GM12892 (cell line): ENCODE results near the gene METTL25.

Experiments
- DNase-seq: peaks from one replicate; pipeline ENCODE4 v3.0.0; 2011; ENCODE audit not compliant: insufficient read length
- FAIRE-seq: peaks from 2 replicates; lab custom pipeline; 2011; peaks lifted over from hg19 to GRCh38; lab: Jason Lieb, UNC
- POLR2A ChIP-seq: IDR thresholded peaks from 2 replicates; pipeline ENCODE4 v1.6.1; 2011; ENCODE audit warnings: low read depth, low read length, control low read depth
- POLR2AphosphoS5 ChIP-seq: IDR thresholded peaks from 2 replicates; pipeline ENCODE4 v1.6.1; 2011; ENCODE audit warnings: low read depth, low read length, control low read depth
- TAF1 ChIP-seq: IDR thresholded peaks from 2 replicates; pipeline ENCODE4 v1.6.1; 2011; ENCODE audit warnings: low read depth, mild to moderate bottlenecking, control low read depth, low read length, borderline replicate concordance

Gene METTL25

GRCh38 chr12:82475211-82475610 is 116.9 kb downstream of the METTL25 start:
- no peak for DNase-seq
- TF ChIP-seq TAF1 (no peak), POLR2A (no peak), POLR2AphosphoS5 (no peak)
- FAIRE-seq, result no peak

- no peak for DNase-seq
- TF ChIP-seq POLR2AphosphoS5, result no peak
- TF ChIP-seq POLR2A, result no peak
- no peak for TF ChIP-seq TAF1
- FAIRE-seq, result no peak
These were observed 118.2 kb downstream of the METTL25 start for GRCh38 chr12:82476511-82476910.

GRCh38 chr12:82479511-82479910 is 121.2 kb downstream of the METTL25 start:
- FAIRE-seq (no peak), DNase-seq (no peak)
- TF ChIP-seq POLR2AphosphoS5 (no peak), POLR2A (no peak), TAF1 (no peak)

GRCh38 chr12:82480606-82481005 is 122.3 kb downstream of the METTL25 start:
- FAIRE-seq, result no peak
- DNase-seq, result no peak
- no peak for TF ChIP-seq POLR2A
- TF ChIP-seq POLR2AphosphoS5, result no peak
- no peak for TF ChIP-seq TAF1

GRCh38 chr12:82481954-82482353 is 123.6 kb downstream of the METTL25 start:
- DNase-seq (no peak), FAIRE-seq (no peak)
- TF ChIP-seq POLR2A (no peak), TAF1 (no peak)

GRCh38 chr12:82486524-82487235 is 128.4 kb downstream of the METTL25 start:
- no peak for DNase-seq
- TF ChIP-seq TAF1, result no peak
- no peak for TF ChIP-seq POLR2A
- no peak for TF ChIP-seq POLR2AphosphoS5
- no peak for FAIRE-seq

- FAIRE-seq (no peak), DNase-seq (no peak)
- no peak for TF ChIP-seq POLR2AphosphoS5
- no peak for TF ChIP-seq TAF1
- no peak for TF ChIP-seq POLR2A
These were observed 146.1 kb downstream of the METTL25 start for GRCh38 chr12:82504409-82504808.

- FAIRE-seq (no peak), DNase-seq (no peak)
- TF ChIP-seq POLR2AphosphoS5 (no peak), POLR2A (no peak), TAF1 (no peak)
These were observed 146.8 kb downstream of the METTL25 start for GRCh38 chr12:82505150-82505549.

- DNase-seq, result no peak
- no peak for TF ChIP-seq POLR2AphosphoS5
- TF ChIP-seq POLR2A, result no peak
- no peak for TF ChIP-seq TAF1
- FAIRE-seq, result no peak
These were observed 149.4 kb downstream of the METTL25 start for GRCh38 chr12:82507686-82508085.

- FAIRE-seq (no peak), DNase-seq (no peak)
- TF ChIP-seq POLR2AphosphoS5, result no peak
- no peak for TF ChIP-seq TAF1
- TF ChIP-seq POLR2A, result no peak
These were observed 152.1 kb downstream of the METTL25 start for GRCh38 chr12:82510386-82510785.

GRCh38 chr12:82514880-82515279 is 156.6 kb downstream of the METTL25 start:
- FAIRE-seq, result no peak
- no peak for DNase-seq
- no peak for TF ChIP-seq POLR2A
- no peak for TF ChIP-seq POLR2AphosphoS5

GRCh38 chr12:82515652-82516051 is 157.3 kb downstream of the METTL25 start:
- TF ChIP-seq POLR2AphosphoS5 (no peak), TAF1 (no peak), POLR2A (no peak)
- no peak for DNase-seq
- FAIRE-seq, result no peak

GRCh38 chr12:82517027-82517426 is 158.7 kb downstream of the METTL25 start:
- no peak for DNase-seq

More at GRCh38 chr12:82517027-82517426, 158.7 kb downstream of the METTL25 start:
- no peak for FAIRE-seq
- TF ChIP-seq POLR2AphosphoS5 (no peak), POLR2A (no peak), TAF1 (no peak)
